NT2/D1 (cell line): Measurements from ENCODE around the gene NPLOC4.

Source experiments
- DNase-seq: peaks from one replicate; pipeline ENCODE4 v3.0.0-alpha.2; 2011; ENCODE audit warnings: low read depth, low spot score
- H3K27me3 ChIP-seq: 2 replicates; pipeline ENCODE4 v1.6.0; 2011; ENCODE audit warnings: mild to moderate bottlenecking; ENCODE audit not compliant: insufficient read length, insufficient read depth
- H3K36me3 ChIP-seq: 2 replicates; pipeline ENCODE4 v1.6.1; 2011; ENCODE audit warnings: mild to moderate bottlenecking, low read length, mixed read lengths; ENCODE audit not compliant: insufficient read depth, insufficient read length
- H3K4me1 ChIP-seq: 2 replicates; pipeline ENCODE4 v1.5.1; 2011; ENCODE audit not compliant: insufficient read depth, insufficient read length
- H3K4me3 ChIP-seq: 2 replicates; pipeline ENCODE4 v1.5.1; 2011; ENCODE audit warnings: low read depth; ENCODE audit not compliant: insufficient read length
- H3K9ac ChIP-seq: 2 replicates; pipeline ENCODE4 v1.6.0; 2011; ENCODE audit warnings: low read depth; ENCODE audit not compliant: insufficient read length
- H3K9me3 ChIP-seq: 2 replicates; pipeline ENCODE4 v1.5.1; 2011; ENCODE audit warnings: mild to moderate bottlenecking, low read length; ENCODE audit not compliant: insufficient read depth
- SUZ12 ChIP-seq: IDR thresholded peaks from 2 replicates; pipeline ENCODE4 v1.6.1; 2011; ENCODE audit not compliant: insufficient read length, insufficient read depth; ENCODE audit errors: extremely low read depth
- YY1 ChIP-seq: IDR thresholded peaks from 2 replicates; pipeline ENCODE4 v1.6.1; 2011; ENCODE audit not compliant: insufficient read length, insufficient read depth
- ZNF274 ChIP-seq: IDR thresholded peaks from 2 replicates; pipeline ENCODE4 v1.6.1; 2011; ENCODE audit warnings: mild to moderate bottlenecking, low read depth, low read length

The NPLOC4 gene

DNA sequence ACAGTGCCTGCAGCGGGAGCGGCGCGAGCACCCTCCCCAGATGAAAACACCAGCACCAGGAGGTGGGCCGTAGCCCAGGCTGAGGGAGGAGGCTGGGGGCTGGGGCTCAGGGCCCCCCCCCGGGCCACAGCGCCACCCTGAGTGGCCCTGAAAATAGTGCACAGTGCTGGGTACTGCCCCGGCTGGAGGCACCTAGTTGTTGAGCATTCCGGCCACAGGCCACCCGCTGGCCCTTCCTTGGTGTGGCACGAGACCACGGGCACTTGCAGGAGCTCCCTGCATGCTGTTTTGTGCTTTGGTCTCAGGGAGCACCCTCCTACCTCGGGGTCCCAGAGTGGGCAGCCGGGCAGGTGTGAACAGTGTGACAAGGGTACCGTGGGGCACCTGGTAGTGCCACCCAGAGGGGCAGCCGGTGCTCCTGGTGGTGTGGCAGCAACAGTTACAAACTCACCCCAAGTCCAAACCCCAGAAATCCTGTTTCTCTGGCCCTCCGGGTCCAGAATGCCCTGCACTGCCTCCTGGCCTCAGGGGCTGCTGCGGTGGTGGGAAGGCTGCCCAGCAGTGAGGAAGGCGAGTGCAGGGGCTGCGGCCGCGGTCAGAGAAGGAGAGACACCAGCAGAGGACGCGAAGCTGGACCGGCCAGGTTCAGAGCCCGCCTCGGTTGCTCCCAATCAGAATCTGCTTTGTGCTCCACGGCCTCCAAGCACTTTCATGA is 96.8 kb downstream of the NPLOC4 start:
- Histone ChIP-seq H3K36me3 (peaks cover 75% of the 10 kb centered on the region), H3K9ac (no peak overlapping the region), H3K4me3 (no peak overlapping the region), H3K27me3 (no peaks in the 10 kb centered on the region), H3K4me1 (peaks cover 2% of the 10 kb centered on the region), H3K9me3 (no peaks in the 10 kb centered on the region)
- no peak for DNase-seq
- no peak for TF ChIP-seq SUZ12
- no peak for TF ChIP-seq YY1
- TF ChIP-seq ZNF274 = no peak

DNA sequence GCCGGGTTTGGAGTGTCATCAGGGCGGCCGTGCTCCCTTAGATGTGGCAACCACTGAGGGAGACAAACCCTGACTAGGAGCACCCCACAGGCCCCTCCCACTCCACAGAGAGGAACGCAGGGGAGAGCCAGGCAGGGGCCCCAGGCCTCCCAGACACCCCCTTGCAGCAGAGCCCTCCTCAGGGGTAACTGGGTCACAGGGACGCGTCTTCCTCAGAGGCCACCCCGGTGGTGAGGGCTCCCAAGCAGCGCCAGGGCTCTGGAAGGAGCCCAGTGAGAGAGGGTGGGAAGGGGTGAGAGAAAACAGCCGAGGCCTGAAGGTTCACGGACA is 97.4 kb downstream of the NPLOC4 start:
- TF ChIP-seq ZNF274 = no peak
- TF ChIP-seq SUZ12 = no peak
- Histone ChIP-seq H3K4me3 (no peak overlapping the region), H3K36me3 (peaks cover 71% of the 10 kb centered on the region), H3K27me3 (no peaks in the 10 kb centered on the region), H3K9ac (no peak overlapping the region), H3K4me1 (peaks cover 2% of the 10 kb centered on the region), H3K9me3 (no peaks in the 10 kb centered on the region)
- no peak for DNase-seq

DNA sequence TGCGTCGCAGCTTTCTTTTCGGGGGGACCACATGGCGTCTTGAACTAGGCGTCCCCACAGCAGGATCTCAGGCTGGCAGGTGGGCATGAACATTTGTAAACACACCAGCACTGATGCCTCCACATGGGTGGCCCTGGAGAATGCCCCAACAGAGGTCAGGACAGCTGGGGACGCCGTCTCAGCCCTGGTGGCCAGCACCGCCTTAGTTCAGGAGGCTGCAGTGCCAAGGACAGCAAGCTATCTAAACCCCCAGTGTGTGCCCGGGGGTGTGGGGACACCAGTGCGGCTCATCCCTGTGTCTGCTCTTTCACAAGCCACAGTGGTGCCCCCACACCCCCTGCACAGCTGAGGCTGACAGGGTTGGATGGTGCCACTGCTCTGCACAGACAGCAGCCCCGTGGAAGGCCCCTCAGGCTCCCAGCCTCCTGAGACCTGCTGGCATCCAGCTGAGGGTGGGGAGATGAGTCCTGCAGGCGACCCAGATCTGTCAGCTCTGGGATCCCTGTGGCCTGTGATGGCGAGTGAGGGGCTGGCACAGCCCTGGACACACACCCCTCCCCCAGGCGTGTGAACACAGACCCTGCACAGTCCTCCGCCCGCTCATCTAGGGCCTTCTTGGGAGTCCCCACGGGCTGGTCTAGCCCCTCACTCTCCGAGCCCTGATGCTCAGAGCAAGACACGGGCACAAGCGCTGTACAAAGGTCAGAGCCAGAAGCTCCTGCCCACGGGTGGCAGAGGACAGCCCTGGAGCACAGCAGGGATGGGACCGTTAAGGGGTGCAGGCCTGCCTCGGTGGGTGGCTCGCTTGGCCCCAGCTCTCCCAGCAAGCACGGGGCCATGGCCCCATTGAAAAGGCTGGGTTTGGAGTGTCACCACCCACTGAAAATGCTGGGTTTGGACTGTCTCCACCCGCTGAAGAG is 98.0 kb downstream of the NPLOC4 start:
- H3K9me3 ChIP-seq = no peaks in the 10 kb centered on the region
- no peaks in the 10 kb centered on the region for H3K27me3 ChIP-seq
- no peak for DNase-seq
- TF ChIP-seq YY1 (no peak), SUZ12 (no peak), ZNF274 (no peak)
- no peak overlapping the region for H3K9ac ChIP-seq
- H3K36me3 ChIP-seq = peaks cover 65% of the 10 kb centered on the region
- peaks cover 4% of the 10 kb centered on the region for H3K4me1 ChIP-seq
- no peak overlapping the region for H3K4me3 ChIP-seq

- H3K4me1 ChIP-seq = peaks cover 4% of the 10 kb centered on the region
- peaks cover 56% of the 10 kb centered on the region for H3K36me3 ChIP-seq
- DNase-seq = no peak
- no peaks in the 10 kb centered on the region for H3K9me3 ChIP-seq
- no peak for TF ChIP-seq YY1
- TF ChIP-seq SUZ12 = no peak
- TF ChIP-seq ZNF274 = no peak
- no peak overlapping the region for H3K9ac ChIP-seq
- H3K4me3 ChIP-seq = no peak overlapping the region
- H3K27me3 ChIP-seq = peaks cover 3% of the 10 kb centered on the region
Observed at GRCh38 chr17:81537856-81538555, 98.9 kb downstream of the NPLOC4 start.

DNA sequence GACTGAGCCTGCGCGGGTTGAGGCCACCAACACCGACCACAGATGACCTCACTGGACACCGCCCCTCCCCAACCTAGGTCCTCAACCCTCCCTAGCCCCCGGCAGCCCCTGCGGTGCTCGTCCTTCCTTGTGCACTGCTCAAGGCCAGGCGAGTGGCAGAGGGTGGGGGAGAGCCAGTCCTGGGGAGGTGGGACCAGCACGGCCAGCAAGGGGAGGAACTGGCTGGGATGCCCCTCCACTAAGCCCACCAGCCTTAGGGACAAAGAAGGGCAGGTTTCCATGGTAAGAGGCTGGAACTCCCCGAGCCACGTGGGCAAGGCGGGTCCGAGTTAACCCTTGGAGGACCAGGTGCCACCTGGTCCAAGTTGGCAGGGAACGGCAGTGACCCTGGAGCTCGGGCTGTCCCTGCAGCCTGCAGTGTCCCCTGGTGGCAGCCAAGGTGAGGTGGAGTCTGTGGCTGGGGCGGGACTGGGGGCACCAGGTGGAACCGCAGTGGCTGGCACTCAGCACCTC is 99.5 kb downstream of the NPLOC4 start:
- TF ChIP-seq YY1 (no peak), SUZ12 (no peak), ZNF274 (no peak)
- Histone ChIP-seq H3K27me3 (peaks cover 7% of the 10 kb centered on the region), H3K9me3 (no peaks in the 10 kb centered on the region), H3K9ac (no peak overlapping the region), H3K4me3 (no peak overlapping the region), H3K36me3 (peaks cover 50% of the 10 kb centered on the region), H3K4me1 (peaks cover 6% of the 10 kb centered on the region)
- no peak for DNase-seq

DNA sequence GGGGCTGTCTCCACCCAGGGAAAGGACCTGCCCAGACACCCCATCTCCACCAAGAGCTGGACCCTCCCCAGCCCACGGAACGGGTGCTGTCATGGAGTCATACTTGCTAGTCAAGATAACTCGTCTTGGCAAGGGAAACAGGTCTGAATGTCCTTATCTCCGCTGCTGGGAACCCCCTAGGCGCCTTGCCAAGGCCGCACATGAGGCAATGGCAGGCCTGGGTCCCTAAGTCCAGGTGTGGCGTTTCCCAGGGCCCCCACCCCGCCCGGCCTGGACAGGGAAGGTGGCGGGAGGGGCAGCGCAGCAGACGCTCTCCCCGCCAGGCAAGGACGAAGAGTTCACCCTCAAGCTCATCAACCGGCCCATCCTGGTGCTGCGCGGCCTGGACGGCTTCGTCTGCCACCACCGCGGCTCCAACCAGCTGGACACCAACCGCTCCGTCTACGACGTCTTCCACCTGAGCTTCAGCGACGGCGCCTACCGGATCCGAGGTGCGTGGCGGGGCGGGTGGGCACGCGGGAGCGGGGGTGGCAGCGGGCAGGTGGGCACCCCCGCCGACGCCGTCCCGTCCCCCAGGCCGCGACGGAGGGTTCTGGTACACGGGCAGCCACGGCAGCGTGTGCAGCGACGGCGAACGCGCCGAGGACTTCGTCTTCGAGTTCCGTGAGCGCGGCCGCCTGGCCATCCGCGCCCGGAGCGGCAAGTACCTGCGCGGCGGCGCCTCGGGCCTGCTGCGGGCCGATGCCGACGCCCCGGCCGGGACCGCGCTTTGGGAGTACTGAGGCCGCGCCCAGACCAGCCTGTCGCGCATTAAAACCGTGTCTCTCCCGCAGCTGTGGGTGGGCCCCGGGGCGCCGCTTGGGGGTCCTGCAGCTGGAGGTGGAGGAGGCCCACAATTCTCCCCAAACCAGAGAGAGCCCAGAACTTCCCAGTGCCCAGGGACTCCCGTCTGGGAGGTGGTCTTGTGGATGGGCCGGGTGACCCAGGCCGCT is 100.3 kb downstream of the NPLOC4 start:
- Histone ChIP-seq H3K36me3 (peaks cover 45% of the 10 kb centered on the region), H3K4me1 (peaks cover 6% of the 10 kb centered on the region), H3K4me3 (no peak overlapping the region), H3K9me3 (no peaks in the 10 kb centered on the region), H3K27me3 (peaks cover 7% of the 10 kb centered on the region), H3K9ac (no peak overlapping the region)
- no peak for DNase-seq
- TF ChIP-seq YY1 (no peak), SUZ12 (no peak), ZNF274 (no peak)
